NCI-H2081 (cell line): ENCODE measurements around the gene SEC22C.

Experiments used
- DNase-seq, 2 experiments: peaks; one replicate each; lab custom pipeline; 2025; lab: John Stamatoyannopoulos, UW

SEC22C gene

DNA sequence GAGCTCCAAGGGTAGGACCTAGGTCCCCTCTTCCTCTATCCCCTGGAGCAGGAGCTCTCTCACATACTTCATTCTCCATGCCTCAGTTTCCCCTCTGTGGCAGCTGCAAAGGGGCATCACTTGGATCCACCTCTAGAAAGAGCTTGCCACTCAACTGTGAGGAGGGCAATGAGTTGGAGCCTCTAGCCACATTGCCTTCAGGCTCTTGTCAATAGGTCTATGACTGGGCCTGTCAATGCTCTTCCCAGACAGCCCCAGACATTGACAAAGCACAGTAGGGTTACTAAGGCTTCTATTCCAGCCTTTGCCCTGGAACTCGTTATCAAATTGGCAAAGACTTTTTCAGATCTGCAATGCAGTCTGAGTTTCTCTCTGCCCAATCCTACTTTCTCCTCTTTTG, 83.7 kb downstream of the SEC22C start:
- DNase-seq = no peak
